ENCODE data around the gene EPHA6.
"Not testable (repeated sequence)": the region's sequence is repeated elsewhere in the genome, so short reads cannot be mapped to it uniquely, and the experiment has no call there.

The EPHA6 gene

DNA sequence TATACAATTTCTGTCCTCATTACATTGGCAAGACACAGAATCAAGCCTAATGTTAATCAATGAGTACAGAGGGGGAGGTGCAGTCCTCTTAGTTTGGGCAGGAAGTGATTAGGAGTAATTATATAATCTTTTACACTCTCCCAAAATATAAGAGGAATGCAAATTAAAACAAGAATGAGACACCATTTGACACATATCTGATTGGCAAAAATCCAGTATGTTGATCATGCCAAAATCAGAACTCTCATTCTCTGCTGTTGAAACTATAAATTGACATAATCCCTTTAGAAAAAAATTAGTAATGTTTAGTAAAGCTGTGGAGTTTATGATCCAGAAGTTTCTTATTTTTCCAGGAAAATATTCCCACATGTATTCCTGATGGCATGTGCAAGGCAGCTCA, 373.4 kb downstream of the EPHA6 start:
- DNase-seq (ENCODE audit: low read depth): no peak

DNA sequence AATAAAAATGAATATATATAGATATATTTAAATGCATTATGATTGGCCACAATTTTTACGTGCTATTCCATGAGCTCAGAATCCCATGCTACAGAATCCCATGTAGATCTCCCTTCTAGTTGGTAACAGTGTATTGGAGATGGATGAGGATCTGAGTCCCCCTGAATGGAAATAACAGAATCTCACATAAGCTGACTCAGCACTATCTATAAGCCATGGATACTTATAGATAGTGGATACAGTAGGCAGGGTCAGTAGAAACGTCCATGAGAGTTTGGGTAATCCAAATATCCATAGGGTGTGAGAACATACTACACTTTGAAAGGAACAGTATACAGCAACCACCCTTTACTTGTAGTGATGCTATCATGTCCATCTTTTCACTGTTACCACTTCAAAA, 375.4 kb downstream of the EPHA6 start:
- DNase-seq (ENCODE audit: low read depth): no peak

DNA sequence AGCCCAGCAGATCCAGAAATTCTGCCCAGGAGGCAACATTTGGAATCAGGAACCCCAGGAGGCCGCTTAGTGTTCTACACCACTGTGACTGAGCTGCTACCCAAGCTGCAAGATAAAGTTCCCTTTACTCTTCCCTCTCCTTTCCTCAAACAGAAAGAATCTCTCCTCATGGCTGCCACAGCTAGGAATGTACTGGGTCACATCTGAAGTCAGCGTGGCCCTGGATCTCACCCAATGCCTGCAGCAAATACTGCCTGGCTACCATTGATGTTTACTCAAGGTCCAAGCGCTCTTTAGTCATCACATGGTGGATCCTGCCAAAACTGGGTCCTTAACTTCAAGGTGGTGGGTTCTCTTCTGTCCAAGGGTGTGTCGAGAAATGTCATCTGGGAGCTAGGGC, 382.7 kb downstream of the EPHA6 start:
- DNase-seq (ENCODE audit: low read depth): no peak

DNA sequence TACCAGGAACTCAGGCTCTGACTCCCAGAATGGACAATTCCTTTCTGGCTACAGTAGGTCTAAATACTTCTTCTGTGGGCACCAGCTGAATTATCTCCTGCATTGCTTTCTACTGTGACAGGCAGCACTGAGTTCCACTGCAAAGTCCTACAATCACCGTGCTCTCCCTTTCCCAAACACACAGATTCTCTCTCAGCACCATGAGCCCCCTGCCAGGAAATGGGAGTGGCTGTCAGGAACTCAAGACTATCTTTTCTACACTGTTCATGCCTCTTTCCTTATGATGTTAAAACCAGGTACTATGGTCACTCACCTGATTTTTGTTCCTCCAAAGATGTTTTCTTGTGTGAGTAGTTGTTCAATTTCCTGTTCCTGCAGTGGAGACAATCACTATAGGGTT, 383.4 kb downstream of the EPHA6 start:
- no peak for DNase-seq (ENCODE audit: low read depth)

DNA sequence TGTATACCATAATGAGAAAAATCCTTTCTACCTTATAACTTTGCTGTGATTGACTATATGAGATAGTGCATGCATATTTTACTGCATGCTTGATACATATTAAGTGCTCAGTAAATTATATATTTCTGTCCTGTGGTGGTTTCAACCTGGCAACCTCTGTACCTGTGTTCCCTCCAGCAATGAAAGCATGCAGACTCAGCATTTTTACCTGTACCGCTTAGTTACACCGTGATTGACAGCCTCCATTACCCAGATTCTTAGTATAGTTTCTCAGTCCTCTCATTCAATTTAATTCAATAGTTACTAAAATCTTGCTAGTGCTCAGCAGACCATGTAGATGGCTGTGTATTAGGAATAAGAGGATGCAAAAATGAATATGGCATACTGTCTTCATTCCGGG, 386.0 kb downstream of the EPHA6 start:
- DNase-seq (ENCODE audit: low read depth): no peak

DNA sequence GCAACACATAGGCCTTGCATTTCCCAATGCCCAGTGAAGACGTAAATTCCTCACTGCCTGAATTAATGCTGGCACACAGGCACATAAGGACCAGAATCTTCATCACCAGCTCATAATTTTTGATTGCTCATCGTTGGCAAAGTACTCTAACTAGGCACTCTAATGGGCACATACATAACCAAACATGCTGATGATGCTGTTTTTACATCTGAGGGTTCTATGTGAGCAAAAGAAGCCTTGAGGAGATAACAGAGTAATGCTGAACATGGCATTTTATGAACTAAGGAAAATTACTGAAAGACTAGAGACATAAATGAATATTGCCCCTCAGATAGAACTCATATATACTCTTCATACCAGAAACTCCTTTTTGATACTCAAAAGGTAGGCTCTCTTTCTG, 387.4 kb downstream of the EPHA6 start:
- no peak for DNase-seq (ENCODE audit: low read depth)

DNA sequence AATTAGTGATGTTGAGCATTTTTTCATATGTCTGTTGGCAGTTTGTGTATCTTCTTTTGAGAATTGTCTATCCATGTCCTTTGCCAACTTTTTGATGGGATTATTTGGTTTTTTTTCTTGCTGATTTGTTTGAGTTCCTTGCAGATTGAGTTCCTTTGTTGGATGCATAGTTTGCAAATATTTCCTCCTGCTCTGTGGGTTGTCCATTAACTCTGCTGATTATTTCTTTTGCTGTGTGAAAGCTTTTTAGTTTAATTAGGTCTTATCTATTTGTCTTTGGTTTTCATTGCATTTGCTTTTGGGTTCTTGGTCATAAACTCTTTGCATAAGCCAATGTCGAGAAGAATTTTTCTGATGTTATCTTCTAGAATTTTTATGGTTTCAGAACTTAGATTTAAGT, 414.6 kb downstream of the EPHA6 start:
- DNase-seq (ENCODE audit: low read depth): no peak

DNA sequence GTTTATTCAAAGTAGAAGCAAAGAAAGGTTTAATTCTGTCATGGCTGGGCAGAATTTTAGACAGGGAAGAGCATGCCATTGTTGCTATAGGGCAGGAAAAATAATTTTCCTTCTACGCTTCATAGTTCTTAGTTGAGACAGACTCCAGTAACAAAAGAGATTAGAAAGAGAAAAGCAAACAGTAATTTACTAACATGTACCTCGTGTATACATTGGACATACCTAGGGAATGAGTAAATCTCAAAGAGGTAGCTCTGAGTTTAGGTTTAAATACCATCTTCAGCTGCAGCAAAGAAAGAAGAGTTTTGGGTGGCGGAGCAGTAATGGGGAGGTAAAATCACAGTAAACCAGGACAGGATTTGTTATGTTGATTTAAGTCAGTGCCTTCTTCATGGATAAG, 416.1 kb downstream of the EPHA6 start:
- DNase-seq (ENCODE audit: low read depth): no peak

DNA sequence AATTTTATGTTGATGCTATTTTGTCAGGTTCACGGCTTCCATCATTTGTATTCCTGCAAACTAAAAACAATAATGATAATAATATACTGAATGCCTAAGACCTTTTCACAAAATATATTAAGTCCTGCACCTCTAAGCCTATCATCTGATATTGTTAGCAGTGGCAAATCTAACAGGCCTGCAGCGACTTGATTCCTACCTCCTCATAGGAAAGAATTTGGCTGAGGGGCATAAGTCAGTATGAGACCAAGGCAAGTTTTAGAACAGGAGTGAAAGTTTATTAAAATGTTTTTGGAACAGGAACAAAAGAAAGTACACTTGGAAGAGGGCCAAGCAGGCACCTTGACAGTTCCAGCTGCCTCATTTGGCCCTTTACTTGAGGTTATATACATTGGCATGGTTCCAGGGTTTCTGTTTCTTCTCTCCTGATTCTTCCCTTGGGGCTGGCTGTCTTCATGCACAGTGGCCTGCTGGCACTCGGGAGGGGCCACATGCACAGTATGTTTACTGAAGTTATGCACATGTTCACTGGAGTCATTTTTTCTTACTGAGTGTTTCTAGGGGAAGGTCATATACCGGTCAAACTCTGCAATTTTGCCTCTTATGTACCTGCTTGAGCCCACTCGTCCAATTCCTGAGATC, 418.1 kb downstream of the EPHA6 start:
- DNase-seq (ENCODE audit: low read depth): no peak

DNA sequence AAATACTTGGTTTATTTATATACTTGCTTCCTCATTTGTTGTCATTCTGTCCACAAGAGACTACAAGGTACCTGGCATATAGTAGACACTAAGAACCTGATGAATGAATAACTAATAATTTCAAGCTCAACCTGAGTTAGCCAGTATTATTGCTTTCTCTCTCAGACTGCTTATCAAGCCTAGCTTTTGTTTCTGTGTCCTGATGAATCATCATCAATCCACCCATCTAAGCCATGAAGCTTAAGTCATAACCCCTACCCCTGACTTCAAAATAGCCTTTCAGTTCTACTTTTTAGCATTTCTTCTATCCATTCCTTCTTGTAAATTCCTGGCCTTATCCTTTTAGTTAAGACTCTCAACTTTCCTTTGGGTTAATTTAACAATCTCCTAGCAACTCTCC, 420.8 kb downstream of the EPHA6 start:
- DNase-seq (ENCODE audit: low read depth): no peak

DNA sequence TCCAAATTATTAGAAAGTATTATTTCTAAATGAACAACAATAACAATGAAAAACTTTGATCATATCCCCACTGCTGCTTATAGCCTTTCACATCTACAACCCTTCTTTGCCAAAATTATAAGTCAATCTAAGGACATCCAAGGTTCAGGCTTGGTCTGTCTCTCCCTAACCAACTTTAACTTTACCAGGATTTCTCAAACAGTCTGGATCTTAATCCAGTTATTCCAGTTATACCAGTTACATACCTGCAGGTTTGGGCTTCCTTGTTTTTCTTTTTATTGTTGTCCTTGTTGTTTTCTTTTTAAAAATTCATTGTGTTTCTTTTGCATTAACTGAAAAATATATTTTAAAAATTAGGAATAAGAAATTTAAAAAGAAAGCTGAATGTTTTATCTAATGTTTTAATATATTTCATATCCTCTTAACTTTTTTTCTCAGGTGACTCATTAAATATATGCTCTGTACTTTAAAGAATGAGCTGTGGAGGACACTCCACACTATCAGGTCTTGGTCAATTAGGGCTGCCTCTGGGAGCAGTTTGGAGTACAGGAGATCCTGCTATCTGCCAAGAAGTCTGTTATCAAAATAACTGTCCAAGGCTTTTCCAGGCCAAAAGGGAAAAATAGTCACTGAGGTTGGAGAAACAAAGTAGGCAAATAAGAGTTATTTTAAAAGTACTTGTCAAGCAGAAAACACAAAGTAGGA, 421.4 kb downstream of the EPHA6 start:
- no peak for DNase-seq (ENCODE audit: low read depth)

DNA sequence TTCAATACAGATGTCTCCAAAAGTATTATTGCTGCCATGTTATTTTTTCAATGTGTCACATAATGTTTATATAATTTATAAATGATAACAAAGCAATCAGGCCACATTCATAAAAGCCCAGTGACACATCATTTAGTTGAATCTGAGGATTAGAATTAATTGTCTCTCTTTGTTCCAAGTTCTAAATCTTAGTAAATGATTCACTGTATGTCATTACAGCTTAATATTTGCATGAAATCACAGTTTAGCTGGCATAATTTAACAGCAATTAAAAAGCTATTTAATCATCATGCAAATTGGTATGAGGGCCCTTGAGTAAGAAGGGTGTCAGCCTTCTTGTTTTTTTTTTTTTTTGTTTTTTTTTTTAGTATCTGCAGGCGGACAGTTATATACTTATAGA, 427.0 kb downstream of the EPHA6 start:
- DNase-seq (ENCODE audit: low read depth): no peak

DNA sequence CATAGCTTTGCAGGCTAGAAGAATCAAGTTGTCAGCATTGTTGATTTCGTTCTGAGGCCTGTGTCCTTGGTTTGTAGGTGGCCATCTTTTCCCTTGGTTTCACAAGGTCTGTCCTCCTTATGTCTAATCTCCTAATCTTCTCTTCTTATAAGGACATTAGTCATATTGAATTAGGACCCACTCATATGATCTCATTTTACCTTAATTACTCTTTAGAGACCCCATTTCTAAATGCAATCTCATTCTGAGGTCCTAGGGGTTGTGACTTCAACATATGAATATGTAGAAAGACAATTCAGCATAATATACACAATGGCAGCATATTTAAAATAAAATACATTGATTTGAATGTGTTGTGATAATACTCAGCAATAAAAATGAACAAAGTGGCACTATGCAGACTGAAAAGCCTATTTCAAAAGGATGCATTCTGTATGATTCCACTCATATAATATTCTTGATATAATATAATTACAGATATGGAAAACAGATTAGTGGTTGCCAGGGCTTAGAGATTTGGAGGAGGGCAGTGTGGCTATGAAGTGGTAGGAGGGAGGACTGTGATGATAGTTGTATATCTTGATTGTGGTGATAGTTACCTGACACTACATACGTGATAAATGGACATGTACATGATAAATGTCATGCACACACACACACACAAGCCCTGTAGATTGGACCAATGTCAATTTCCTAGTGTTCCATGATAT, 431.0 kb downstream of the EPHA6 start:
- DNase-seq (ENCODE audit: low read depth): no peak

DNA sequence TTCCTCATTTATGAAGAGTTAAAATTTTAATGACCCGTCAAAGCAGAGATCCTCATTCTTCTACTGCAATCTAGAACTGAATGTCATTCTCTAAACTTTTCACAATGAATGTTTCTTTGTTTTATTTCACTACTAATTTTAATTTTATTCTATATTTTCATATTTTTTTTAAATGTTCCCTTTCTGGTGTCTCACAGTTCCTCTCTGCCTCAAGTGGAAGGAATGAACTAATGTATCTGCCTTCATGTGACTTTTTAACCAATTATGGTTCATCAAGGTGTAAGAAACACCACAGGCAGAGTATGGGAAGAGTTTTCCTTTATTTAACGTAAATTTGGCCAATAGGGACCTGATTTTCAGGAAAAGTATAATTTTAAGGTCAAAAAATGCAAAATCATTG, 441.7 kb downstream of the EPHA6 start:
- DNase-seq (ENCODE audit: low read depth): no peak

DNA sequence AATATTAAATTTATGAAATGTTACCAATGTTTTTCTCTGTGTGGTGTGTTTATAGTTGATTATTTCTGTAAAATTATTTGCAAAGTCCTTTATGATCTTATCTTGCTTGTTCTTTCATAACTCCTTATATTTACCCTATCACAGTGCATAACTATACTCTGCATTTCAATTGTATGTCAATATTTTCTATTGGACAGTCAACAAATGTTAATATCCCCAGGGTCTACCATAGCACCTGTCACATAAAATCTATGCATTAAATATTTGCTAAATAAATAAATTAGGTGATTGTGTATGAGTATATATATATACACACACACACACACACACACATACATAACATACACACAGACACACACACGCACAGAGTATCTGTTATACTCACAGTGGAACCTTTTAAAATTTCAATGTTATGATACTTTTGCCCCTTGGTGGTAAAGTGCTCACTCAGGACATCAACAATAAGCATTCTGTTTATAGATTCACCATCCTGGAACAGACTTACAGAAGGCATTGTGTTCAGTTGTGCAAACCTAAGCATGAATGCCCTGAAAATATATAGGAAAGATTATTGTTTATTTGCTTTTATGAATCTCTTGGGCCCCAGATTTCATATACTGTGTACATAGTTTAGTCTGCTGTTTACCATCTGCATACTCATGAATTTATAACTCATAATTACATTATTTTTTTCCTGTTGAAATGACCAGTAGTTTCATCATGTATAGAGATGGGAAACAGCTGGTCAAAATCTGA, 443.7 kb downstream of the EPHA6 start:
- no peak for DNase-seq (ENCODE audit: low read depth)

DNA sequence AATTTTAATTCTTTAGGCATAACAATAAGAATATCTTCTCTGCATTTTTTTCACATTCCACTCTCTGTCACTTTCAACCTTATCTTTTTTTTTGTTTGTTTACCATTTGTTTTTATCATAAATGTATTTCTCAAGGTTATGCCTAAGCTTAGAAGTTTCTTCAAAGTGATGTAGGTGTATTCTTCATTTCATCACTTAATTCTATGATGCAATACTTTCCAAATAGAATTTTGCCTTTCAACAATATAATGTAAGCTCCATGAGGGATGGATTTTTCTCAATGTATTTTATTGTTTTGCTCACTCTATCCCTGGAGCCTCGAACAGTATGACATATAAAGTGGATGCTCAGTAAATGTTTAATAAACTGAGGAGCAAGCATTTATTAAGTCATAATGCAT, 444.9 kb downstream of the EPHA6 start:
- no peak for DNase-seq (ENCODE audit: low read depth)

DNA sequence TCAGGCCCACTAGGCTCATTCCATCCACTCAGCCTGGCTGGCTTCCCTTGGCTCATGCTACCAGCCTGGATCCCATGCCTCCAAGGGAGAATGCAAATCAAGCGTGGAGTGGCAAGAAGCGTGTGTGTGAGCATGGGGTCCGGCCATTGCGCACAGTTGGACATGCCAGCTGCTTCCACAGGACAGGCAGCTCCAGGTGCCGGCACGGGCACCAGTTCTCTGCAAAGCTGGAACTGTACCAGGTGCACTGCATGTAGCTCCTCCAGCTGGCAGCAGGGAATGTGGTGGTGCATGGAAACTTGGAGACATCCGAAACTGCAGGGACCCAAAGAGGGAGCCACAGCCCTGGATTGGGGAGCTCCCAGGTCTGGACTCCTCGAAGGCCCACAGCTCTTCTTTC, 449.8 kb downstream of the EPHA6 start:
- no peak for DNase-seq (ENCODE audit: low read depth)

DNA sequence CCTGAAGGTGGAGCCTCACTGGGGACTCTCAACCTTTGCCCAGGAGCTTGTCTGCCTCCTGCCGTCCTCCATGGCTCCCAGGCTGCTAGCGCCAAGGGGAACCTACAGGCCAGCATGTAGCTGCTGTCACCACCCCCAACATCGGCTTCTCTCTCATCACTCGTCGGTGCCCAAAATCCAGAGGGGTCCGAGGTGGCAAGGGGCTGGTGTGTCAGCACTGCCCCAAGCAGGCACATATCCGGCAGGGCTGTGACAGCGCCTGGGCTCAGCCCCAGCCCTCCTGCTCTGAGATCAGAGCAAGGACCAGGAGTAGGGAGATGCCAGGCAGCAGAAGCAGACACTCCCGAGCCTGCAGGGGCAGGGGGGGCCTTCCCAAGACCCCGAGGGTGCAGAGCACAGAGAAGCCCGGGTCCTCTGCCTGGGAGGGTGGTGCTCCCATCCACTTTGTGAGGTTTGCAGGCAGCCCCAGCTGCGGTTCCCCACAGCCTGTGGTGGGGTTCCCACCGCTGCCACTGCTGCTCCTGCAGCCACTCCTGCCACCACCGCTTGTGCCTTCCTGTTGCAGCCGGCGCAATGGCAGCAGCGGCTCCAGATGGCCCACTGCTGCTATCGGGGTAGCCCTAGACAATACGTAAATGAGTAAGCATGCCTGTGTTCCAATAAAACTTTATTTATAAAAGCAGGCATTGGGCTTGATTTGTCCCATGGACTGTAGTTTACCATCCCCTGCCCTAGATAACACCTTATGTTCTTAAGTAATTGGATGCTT, 451.0 kb downstream of the EPHA6 start:
- DNase-seq (ENCODE audit: low read depth): no peak

DNA sequence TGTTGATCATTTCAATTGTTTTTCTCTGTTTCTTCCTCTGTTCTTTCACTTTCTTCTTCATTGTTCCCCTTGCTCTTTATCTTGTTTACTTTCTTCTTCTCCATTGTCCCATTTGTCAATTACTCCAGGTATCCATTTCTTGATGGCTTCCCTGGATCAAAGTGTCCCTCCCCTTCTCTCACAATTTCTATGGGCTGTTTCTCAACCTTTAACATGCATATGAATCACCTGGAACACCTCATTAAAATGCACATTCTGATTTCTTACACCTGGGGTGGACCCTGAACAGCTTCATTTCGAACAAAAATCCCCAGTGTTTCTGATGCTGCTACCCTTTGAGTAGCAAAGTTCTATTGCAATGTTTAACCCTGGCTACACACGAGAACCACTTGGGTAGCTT, 454.8 kb downstream of the EPHA6 start:
- DNase-seq (ENCODE audit: low read depth): no peak

DNA sequence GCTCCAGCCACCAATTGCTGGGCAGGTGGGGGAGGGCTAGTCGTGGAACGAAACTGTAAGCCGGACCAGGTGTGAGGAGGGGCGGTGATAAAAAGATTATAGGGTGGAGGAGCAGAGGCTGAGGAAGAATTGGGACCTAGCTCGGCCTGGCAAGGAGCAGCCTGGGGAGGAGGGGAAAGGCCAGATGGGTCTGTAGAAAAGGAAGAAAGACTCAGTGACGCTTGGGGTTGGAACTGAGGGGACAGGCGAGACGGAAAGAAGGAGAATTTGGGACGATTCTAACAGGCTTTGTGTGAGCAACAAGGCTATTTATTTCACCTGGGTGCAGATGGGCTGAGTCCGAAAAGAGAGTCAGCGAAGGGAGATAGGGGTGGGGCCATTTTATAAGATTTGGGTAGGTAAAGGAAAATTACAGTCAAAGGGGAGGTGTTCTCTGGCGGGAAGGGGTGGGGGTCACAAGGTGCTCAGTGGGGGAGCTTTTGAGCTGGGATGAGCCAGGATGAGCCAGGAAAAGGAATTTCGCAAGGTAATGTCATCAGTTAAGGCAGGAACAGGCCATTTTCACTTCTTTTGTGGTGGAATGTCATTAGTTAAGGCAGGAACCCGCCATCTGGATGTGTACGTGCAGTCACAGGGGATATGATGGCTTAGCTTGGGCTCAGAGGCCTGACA, 462.6 kb downstream of the EPHA6 start:
- DNase-seq (ENCODE audit: low read depth): not testable (repeated sequence)

DNA sequence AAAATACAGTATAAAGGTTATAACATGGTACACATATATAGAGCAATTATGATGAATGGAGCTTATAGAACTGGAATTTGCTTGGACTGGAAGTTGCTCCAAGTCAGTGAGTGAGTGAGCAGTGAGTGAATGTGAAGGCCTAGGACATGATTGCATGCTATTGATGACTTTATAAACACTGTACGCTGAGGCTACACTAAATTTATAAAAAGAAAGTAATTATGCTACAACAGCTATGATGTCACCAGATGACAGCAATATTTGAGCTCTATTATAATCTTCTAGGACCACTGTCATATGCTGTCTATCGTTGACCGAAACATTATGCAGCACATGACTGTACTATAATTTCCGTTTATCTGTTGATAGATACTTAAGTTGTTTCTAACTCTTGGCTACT, 463.3 kb downstream of the EPHA6 start:
- no peak for DNase-seq (ENCODE audit: low read depth)
